Hepatocyte (in vitro differentiated cells): ENCODE results near the gene MRPL27. TPM values are rescaled to one million over a fixed set of nuclear protein-coding genes. Genes with fewer than 3 reads are reported as not detected.
A peak's percentile ranks its signal among the peaks of the same experiment; 100 is the strongest.

Experiments
- DNase-seq: peaks from one replicate; pipeline ENCODE4 v3.0.0-alpha.2; 2016; ENCODE audit warnings: low spot score
- H2AFZ ChIP-seq: fragments of 200-600 bp; sonication (generic); 2 replicates; pipeline ENCODE4 v1.6.0; 2016; ENCODE audit warnings: antibody characterized with exemption, mild to moderate bottlenecking
- H3K27ac ChIP-seq: fragments of 200-600 bp; sonication (generic); 2 replicates; pipeline ENCODE4 v1.5.1; 2016; ENCODE audit warnings: mild to moderate bottlenecking
- H3K27me3 ChIP-seq: fragments of 200-600 bp; sonication (generic); 2 replicates; pipeline ENCODE4 v1.6.1; 2016
- H3K36me3 ChIP-seq: fragments of 200-600 bp; sonication (generic); replicated peaks from 2 replicates; pipeline ENCODE4 v1.5.1; 2016; ENCODE audit warnings: low read depth; ENCODE audit not compliant: insufficient read depth
- H3K4me1 ChIP-seq: fragments of 200-600 bp; sonication (generic); 2 replicates; pipeline ENCODE4 v1.5.1; 2016; ENCODE audit warnings: mild to moderate bottlenecking, moderate library complexity; ENCODE audit not compliant: insufficient read depth
- H3K4me2 ChIP-seq: fragments of 200-600 bp; sonication (generic); 2 replicates; pipeline ENCODE4 v1.6.0; 2016
- H3K4me3 ChIP-seq: fragments of 200-600 bp; sonication (generic); 2 replicates; pipeline ENCODE4 v1.5.1; 2016; ENCODE audit warnings: mild to moderate bottlenecking
- H3K79me2 ChIP-seq: fragments of 200-600 bp; sonication (generic); 2 replicates; pipeline ENCODE4 v1.6.0; 2017; ENCODE audit warnings: mild to moderate bottlenecking
- H3K9me2 ChIP-seq: fragments of 200-600 bp; sonication (generic); replicated peaks from 2 replicates; pipeline ENCODE4 v1.6.0; 2017; ENCODE audit warnings: mild to moderate bottlenecking; ENCODE audit not compliant: insufficient read depth
- H3K9me3 ChIP-seq: fragments of 200-600 bp; sonication (generic); 2 replicates; pipeline ENCODE4 v1.5.1; 2016; ENCODE audit warnings: low read depth, mild to moderate bottlenecking
- H4K20me1 ChIP-seq: fragments of 200-600 bp; sonication (generic); 2 replicates; pipeline ENCODE4 v1.6.0; 2016; ENCODE audit warnings: mild to moderate bottlenecking; ENCODE audit not compliant: insufficient read depth, poor library complexity, severe bottlenecking
- CTCF ChIP-seq: fragments of 200-600 bp; sonication (generic); IDR thresholded peaks from 2 replicates; pipeline ENCODE4 v1.5.1; 2016; ENCODE audit warnings: antibody characterized with exemption, mild to moderate bottlenecking; ENCODE audit not compliant: poor library complexity
- EZH2 ChIP-seq: fragments of 200-600 bp; sonication (generic); IDR thresholded peaks from 2 replicates; pipeline ENCODE4 v1.6.1; 2016; ENCODE audit warnings: antibody characterized with exemption, mild to moderate bottlenecking, borderline replicate concordance
- EZH2phosphoT487 ChIP-seq: fragments of 200-600 bp; sonication (generic); IDR thresholded peaks from one replicate; pipeline ENCODE4 v1.6.1; 2018; ENCODE audit warnings: antibody characterized with exemption, mild to moderate bottlenecking, low read depth, moderate library complexity; ENCODE audit not compliant: unreplicated experiment, severe bottlenecking
- WGBS: methylation state at CpG from one replicate; pipeline ENCODE4 v1.1.6; 2016; ENCODE audit warnings: low lambda C conversion rate; ENCODE audit errors: missing lambda C conversion rate; 5-methylcytosine and 5-hydroxymethylcytosine counted together
- polyA plus RNA-seq: library from polyadenylated mRNA; unstranded; fragments of >200 nt; fragmentation: Nextera tagmentation; extraction: Ambion mirVana; gene quantifications from 2 replicates; pipeline ENCODE4 v1.2.1, GENCODE V29; 2016
- total RNA-seq: library from RNA; depleted of rRNA; stranded (reverse); fragments of >200 nt; gene quantifications from 2 replicates; pipeline ENCODE4 v1.2.3, GENCODE V29; 2014

Gene MRPL27
- total and polyA plus RNA-seq, 2 experiments from 2014 or later = 83.0 to 139 TPM

GRCh38 chr17:50397919-50398285 lies 24.9 kb upstream of the MRPL27 start:
- DNase-seq = no peak
- 70% methylated on average over 8 of the region's 9 CpGs for WGBS
- peaks cover 41% of the 10 kb centered on the region for H3K79me2 ChIP-seq
- TF ChIP-seq CTCF (no peak), EZH2 (no peak), EZH2phosphoT487 (no peak)
- H3K4me1 ChIP-seq = peaks cover 12% of the 10 kb centered on the region
- H3K27ac ChIP-seq = no peak overlapping the region
- no peaks in the 10 kb centered on the region for H3K9me3 ChIP-seq
- peak overlapping the region; percentile 87 for H3K4me2 ChIP-seq
- H3K9me2 ChIP-seq = no peaks in the 10 kb centered on the region
- no peaks in the 10 kb centered on the region for H3K27me3 ChIP-seq
- no peaks in the 10 kb centered on the region for H3K36me3 ChIP-seq
- H2AFZ ChIP-seq = peak overlapping the region; percentile 87
- H4K20me1 ChIP-seq = peaks cover 20% of the 10 kb centered on the region
- H3K4me3 ChIP-seq = no peak overlapping the region

- Histone ChIP-seq H3K4me3 (peak within 1 kb of the TSS; percentile 94), H3K4me1 (peaks cover 12% of the 10 kb centered on the region), H4K20me1 (peaks cover 20% of the 10 kb centered on the region), H3K9me3 (no peaks in the 10 kb centered on the region), H3K27ac (peak within 1 kb of the TSS; percentile 93), H2AFZ (peak within 1 kb of the TSS; percentile 87), H3K36me3 (no peaks in the 10 kb centered on the region), H3K79me2 (peaks cover 41% of the 10 kb centered on the region), H3K4me2 (peak within 1 kb of the TSS; percentile 87), H3K9me2 (no peaks in the 10 kb centered on the region), H3K27me3 (no peaks in the 10 kb centered on the region)
- DNase-seq = peak; percentile 90
- 3% methylated on average over 68 of the region's 70 CpGs for WGBS
- peak; percentile 98 for TF ChIP-seq CTCF
- TF ChIP-seq EZH2 = no peak
- TF ChIP-seq EZH2phosphoT487 = no peak
Measured at GRCh38 chr17:50397111-50397918, 24.3 kb upstream of the MRPL27 start, which contains the start of gene LRRC59. TSS of gene LRRC59 (minus strand) at chr17:50397523. CDS start at chr17:50397317, 206 bp downstream.

GRCh38 chr17:50396261-50397110 lies 23.5 kb upstream of the MRPL27 start:
- peak; percentile 67 for DNase-seq
- H3K79me2 ChIP-seq = peaks cover 41% of the 10 kb centered on the region
- TF ChIP-seq EZH2 = no peak
- no peak for TF ChIP-seq CTCF
- no peak for TF ChIP-seq EZH2phosphoT487
- H3K4me3 ChIP-seq = peak overlapping the region; percentile 94
- peaks cover 20% of the 10 kb centered on the region for H4K20me1 ChIP-seq
- H3K4me1 ChIP-seq = peaks cover 12% of the 10 kb centered on the region
- 5% methylated on average over 30 of the region's 30 CpGs for WGBS
- no peaks in the 10 kb centered on the region for H3K9me2 ChIP-seq
- H3K4me2 ChIP-seq = peak overlapping the region; percentile 87
- H3K27me3 ChIP-seq = no peaks in the 10 kb centered on the region
- H2AFZ ChIP-seq = peak overlapping the region; percentile 40
- H3K27ac ChIP-seq = peak overlapping the region; percentile 93
- no peaks in the 10 kb centered on the region for H3K9me3 ChIP-seq
- H3K36me3 ChIP-seq = no peaks in the 10 kb centered on the region
